HG02678 (cell line): ENCODE results near the gene KRT8.

ENCODE experiments used
- ATAC-seq: cut with Tn5 transposase; IDR thresholded peaks from one replicate; pipeline ENCODE4 v1.9.1; 2021; ENCODE audit warnings: mild to moderate bottlenecking, moderate library complexity; ENCODE audit not compliant: unreplicated experiment

The KRT8 gene

DNA sequence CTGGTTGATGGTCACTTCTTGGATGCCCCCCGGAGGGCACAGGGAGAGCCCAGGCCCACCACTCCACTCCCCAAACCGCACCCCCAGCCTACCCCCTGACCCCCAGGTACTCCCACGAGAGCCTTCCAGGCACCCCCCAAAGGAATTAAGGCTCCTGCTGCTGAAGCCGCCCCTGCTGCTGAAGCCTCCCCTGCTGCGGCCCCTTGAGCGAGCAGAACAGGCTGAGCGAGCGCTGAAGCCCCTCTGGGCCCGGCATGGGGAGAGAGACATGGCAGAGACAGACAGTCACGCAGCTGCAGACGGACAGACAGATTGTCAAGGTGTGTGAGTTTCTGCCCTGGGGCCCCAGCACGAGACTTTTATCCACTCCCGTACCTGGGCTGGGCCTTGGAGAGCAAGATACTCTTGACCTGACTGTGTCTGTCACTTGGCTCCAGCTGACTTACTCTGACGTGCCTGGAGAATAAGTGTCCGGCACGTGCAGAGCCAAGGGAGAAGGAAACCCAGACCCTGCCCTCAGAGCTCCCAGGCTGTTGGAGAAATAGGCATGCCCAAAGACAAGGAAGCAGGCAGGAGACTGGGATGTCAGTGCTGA is 56.1 kb downstream of the KRT8 start, which contains the start of gene KRT78:
TSS of gene KRT78 (minus strand) at position 334 of the 595 bp plus-strand sequence. CDS start at position 270, 64 bp downstream.
- no peak for ATAC-seq

GRCh38 chr12:52847335-52848102 is 57.4 kb downstream of the KRT8 start:
- ATAC-seq, result no peak
